Fibroblast of skin of right biceps (primary cell): ENCODE data around the gene TMX1.

ENCODE experiments used
- DNase-seq: peaks from one replicate; pipeline ENCODE4 v3.0.0-alpha.2; 2013

TMX1 gene

GRCh38 chr14:51295646-51296263, 55.7 kb downstream of the TMX1 start:
- DNase-seq = no peak

- no peak for DNase-seq
Observed at GRCh38 chr14:51297066-51297465, 57.0 kb downstream of the TMX1 start.

GRCh38 chr14:51298895-51299294, 58.8 kb downstream of the TMX1 start:
- DNase-seq = peak; percentile 61

GRCh38 chr14:51302295-51303030, 62.4 kb downstream of the TMX1 start:
- DNase-seq = no peak

- DNase-seq = peak; percentile 83
Observed at GRCh38 chr14:51304438-51304837, 64.4 kb downstream of the TMX1 start.

GRCh38 chr14:51304941-51305340, 64.9 kb downstream of the TMX1 start:
- DNase-seq = peak; percentile 98

GRCh38 chr14:51305751-51306150, 65.7 kb downstream of the TMX1 start:
- DNase-seq = peak; percentile 47
